Skeletal muscle tissue (tissue), 4 donors: ENCODE results near the gene KCNQ4. TPM values are rescaled to one million over a fixed set of nuclear protein-coding genes. Genes with fewer than 3 reads are reported as not detected.
A peak's percentile ranks its signal among the peaks of the same experiment; 100 is the strongest.

ENCODE experiments used
- H3K27ac ChIP-seq: one replicate; pipeline ENCODE4 v1.7.0; 2013; ENCODE audit warnings: mild to moderate bottlenecking, low read depth, low read length, inconsistent platforms
- H3K27me3 ChIP-seq, 3 donors: one replicate each; pipeline ENCODE4 v1.7.0; 2013; ENCODE audit warnings: low read length in 3 of 3; ENCODE audit not compliant: control insufficient read depth in 3 of 3, insufficient read depth in 3 of 3
- H3K36me3 ChIP-seq, 3 donors: one replicate each; pipeline ENCODE4 v1.7.0; 2013; ENCODE audit warnings: low read length in 3 of 3; ENCODE audit not compliant: control insufficient read depth in 3 of 3, insufficient read depth in 3 of 3
- H3K4me1 ChIP-seq, 3 donors: one replicate each; pipeline ENCODE4 v1.7.0; 2013; ENCODE audit warnings: low read length in 3 of 3, mild to moderate bottlenecking in 3 of 3; ENCODE audit not compliant: control insufficient read depth in 3 of 3, insufficient read depth in 3 of 3
- H3K4me3 ChIP-seq, 3 donors: one replicate each; pipeline ENCODE4 v1.7.0; 2013; ENCODE audit warnings: low read length in 3 of 3
- H3K9ac ChIP-seq, 3 donors: one replicate each; pipeline ENCODE4 v1.7.0; 2013; ENCODE audit warnings: low read length in 3 of 3, mild to moderate bottlenecking in 3 of 3, moderate library complexity in 2 of 3, low read depth in 1 of 3
- H3K9me3 ChIP-seq, 3 donors: one replicate each; pipeline ENCODE4 v1.7.0; 2013; ENCODE audit warnings: low read length in 3 of 3; ENCODE audit not compliant: control insufficient read depth in 3 of 3
- total RNA-seq: library from RNA; depleted of rRNA; stranded (reverse); fragments of >200 nt; gene quantifications from one replicate; pipeline ENCODE4 v1.2.3, GENCODE V29; 2014
- donor health status: Osteomylitis.

Gene KCNQ4
- total RNA-seq, 1 donor from 2014 or later: 4.2 TPM

DNA sequence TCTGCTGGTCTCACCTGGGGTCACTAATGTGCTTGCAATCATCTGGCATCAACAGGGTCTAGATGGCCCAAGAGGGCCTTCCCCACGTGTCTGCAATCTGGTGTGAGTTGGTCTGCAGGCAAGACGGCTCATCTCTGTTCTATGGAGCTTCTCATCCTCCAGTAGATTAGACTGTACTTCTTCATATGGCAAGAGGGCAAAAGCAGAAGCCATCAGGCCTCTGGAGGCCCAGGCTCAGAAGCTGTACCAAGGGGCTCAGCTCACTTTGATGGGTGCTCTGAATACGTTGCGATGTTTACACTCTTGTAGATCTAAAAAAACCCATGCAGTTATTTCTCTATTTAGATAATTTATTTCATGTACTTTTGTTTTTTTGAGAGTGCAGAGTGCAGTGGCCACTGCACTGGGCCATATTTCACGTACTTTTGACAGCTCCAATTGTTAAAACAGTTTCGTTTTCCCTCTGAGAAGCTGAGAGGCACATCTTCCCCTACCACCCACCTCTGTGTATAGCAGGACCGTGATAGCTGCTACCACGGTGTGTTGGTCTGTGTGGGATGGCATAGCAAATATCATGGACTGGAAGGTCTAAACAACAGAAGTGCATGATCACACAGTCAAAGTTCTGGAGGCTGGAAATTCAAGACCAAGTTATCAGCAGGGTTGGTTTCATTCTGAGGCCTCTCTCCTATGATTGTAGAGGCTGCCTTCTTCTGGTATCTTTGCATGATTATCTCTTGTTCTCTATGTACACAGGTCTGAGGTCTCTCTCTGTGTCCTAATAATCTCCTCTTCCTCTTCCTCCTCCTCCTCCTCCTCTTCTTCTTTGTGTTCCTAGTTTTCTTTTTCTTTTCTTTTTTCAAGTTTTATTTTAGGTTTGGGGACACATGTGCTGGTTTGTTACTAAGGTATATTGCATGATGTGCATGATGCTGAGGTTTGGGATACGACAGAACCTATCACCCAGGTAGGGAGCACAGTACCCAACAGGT lies 61.6 kb downstream of the KCNQ4 start:
- no peak overlapping the region for H3K27ac ChIP-seq
- no peak overlapping the region for H3K9ac ChIP-seq
- H3K4me3 ChIP-seq: no peak overlapping the region
- no peaks in the 10 kb centered on the region for H3K36me3 ChIP-seq
- no peaks in the 10 kb centered on the region for H3K27me3 ChIP-seq
- H3K9me3 ChIP-seq: peaks cover 0 to 4% (median 0%) of the 10 kb centered on the region in 3 donors
- peaks cover 0 to 4% (median 3%) of the 10 kb centered on the region in 3 donors for H3K4me1 ChIP-seq

DNA sequence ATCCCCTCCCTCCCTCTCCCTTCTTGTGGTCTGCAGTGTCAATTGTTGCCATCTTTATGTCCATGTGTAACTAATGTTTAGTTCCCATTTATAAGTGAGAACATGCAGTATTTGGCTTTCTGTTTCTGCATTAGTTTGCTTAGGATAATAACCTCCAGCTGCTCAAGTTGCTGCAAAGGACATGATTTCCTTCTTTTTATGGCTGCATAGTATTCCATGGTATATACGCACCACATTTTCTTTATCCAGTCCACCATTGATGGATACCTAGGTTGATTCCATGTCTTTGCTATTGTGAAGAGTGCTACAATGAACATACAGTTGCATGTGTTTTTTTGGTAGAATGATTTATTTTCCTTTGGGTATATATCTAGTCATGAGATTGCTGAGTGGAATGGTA lies 62.3 kb downstream of the KCNQ4 start:
- Histone ChIP-seq H3K27ac (no peak overlapping the region), H3K9ac (no peak overlapping the region), H3K4me3 (no peak overlapping the region), H3K4me1 (peaks cover 0 to 4% (median 3%) of the 10 kb centered on the region in 3 donors), H3K9me3 (peaks cover 0 to 4% (median 0%) of the 10 kb centered on the region in 3 donors), H3K27me3 (no peaks in the 10 kb centered on the region), H3K36me3 (no peaks in the 10 kb centered on the region)

DNA sequence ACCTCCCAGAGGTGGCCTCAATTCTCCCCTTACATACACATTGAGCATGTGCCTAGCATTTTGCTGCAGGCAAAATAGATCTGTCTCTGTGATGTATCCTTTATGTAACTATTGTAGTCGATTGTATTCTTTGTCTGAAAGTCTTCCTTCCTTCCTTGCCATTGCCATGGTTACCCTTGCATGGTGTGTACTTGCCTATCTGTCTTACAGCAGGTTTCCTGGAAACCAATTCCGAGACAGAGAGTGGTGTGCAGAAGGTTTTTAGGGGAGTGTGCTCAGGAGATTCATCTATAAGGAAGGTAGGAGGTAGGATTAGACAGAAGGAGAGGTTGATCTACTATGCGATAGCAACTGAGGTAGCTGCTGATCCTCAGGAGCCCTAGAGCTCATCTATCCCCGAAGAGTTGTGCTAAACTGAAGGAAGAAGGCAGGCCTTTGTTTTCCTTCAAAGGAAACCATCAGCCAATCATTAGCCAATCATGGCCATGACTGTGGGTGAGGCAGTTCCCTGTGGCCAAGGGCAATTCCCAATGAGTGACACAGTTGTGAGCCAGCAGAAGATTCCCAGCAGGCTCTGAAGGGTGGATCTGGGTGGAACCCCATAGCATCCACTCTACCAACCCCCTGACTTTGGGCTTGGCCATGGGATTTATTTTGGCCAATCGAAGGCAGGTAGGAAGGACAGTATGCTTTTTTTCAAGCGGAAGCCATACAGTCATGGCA lies 63.6 kb downstream of the KCNQ4 start:
- H3K27ac ChIP-seq: no peak overlapping the region
- peaks cover 0 to 4% (median 3%) of the 10 kb centered on the region in 3 donors for H3K4me1 ChIP-seq
- peaks cover 0 to 4% (median 0%) of the 10 kb centered on the region in 3 donors for H3K9me3 ChIP-seq
- H3K27me3 ChIP-seq: no peaks in the 10 kb centered on the region
- no peaks in the 10 kb centered on the region for H3K36me3 ChIP-seq
- H3K9ac ChIP-seq: no peak overlapping the region
- no peak overlapping the region for H3K4me3 ChIP-seq

DNA sequence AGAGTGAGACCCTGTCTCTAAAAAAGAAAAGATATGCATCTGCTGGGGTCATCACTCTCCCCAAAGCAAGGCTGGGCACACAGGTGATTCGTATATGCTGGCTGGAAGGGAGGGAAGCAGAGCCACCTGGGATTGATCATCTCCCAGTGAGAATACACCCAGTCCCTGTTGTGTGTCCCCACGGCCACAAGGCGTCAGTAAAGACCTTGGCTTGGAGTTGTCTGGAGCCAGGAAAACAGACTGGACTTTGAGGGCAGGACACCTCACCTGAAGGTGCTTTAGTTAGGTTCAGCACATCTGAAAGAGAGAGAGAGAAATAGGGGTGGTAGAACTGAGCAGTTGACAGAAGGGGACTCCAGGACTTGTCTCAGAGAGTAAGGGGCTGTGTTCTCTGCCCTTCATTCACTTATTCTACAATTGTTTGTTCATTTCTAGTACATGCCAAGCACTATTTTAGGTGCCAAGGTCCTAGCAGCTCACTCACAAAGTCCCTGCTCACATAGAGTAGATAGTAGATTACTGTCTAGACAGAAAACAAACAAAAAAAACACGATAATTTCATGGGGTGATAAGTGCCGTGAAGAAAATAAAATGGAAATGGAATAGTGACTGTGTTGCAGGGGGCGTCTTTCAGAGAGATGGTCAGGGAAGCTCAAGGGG lies 65.1 kb downstream of the KCNQ4 start:
- H3K27me3 ChIP-seq: no peaks in the 10 kb centered on the region
- peaks cover 0 to 4% (median 3%) of the 10 kb centered on the region in 3 donors for H3K4me1 ChIP-seq
- no peaks in the 10 kb centered on the region for H3K36me3 ChIP-seq
- no peak overlapping the region for H3K27ac ChIP-seq
- H3K9me3 ChIP-seq: no peaks in the 10 kb centered on the region
- H3K4me3 ChIP-seq: no peak overlapping the region
- H3K9ac ChIP-seq: no peak overlapping the region

DNA sequence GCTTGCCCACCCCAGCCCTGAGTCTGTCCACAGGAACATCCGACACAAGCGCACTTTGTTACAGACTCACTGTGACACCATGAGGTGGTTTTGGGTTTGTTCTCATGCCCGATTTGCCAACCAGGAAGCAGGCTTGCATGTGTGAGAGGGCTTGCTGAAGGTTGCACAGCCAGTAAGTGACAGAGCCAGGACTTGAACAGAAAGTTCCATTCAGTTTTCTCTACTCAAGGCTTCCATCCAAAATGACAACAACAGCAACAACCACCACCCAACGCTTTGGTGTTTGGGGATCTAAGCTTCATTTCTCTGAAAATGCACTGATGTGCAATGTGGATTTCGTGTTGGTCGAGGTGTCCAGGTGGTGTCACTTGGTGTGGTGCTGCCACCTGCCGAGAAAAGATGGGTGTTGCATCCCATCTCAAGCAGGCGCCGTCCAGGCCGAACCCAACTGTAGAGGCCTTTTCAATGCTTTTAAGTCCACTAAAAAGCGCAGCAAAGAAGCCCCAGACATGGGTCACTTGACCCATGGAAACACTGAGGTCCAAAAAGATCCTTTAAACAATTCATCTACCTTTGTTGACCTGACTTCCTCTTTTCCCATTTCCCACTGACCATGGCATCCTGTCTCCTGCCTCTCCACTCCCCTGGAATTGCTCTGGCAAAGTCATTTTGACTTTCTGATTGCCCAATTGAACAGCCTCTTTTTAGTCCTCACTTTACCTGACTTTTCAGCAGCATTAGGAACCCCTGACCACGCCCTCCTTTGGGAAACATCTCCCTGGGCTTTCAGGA lies 66.4 kb downstream of the KCNQ4 start:
- Histone ChIP-seq H3K27ac (no peak overlapping the region), H3K9me3 (no peaks in the 10 kb centered on the region), H3K27me3 (no peaks in the 10 kb centered on the region), H3K4me3 (no peak overlapping the region), H3K9ac (no peak overlapping the region), H3K36me3 (no peaks in the 10 kb centered on the region), H3K4me1 (peaks cover 0 to 4% (median 3%) of the 10 kb centered on the region in 3 donors)

DNA sequence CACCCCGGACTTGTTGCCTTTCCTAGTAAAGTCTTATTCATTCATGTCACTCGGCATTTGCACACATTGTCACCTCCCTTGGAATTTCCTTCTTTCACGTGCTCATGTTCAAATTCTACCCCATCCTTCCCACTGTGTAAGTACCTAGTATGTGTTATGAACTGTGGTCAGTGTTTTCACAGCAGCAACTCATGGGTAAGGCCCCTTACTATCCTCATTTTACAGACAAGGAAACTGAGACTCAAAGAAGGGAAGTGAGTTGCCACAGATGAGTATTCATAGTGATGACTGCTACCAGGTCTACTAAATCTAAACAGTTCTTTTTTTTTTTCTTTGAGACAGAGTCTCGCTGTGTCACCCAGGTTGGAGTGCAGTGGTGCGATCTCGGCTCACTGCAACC lies 68.1 kb downstream of the KCNQ4 start:
- H3K9ac ChIP-seq: no peak overlapping the region
- H3K27me3 ChIP-seq: no peaks in the 10 kb centered on the region
- H3K27ac ChIP-seq: no peak overlapping the region
- peaks cover 0 to 4% (median 3%) of the 10 kb centered on the region in 3 donors for H3K4me1 ChIP-seq
- no peak overlapping the region for H3K4me3 ChIP-seq
- no peaks in the 10 kb centered on the region for H3K9me3 ChIP-seq
- H3K36me3 ChIP-seq: no peaks in the 10 kb centered on the region

DNA sequence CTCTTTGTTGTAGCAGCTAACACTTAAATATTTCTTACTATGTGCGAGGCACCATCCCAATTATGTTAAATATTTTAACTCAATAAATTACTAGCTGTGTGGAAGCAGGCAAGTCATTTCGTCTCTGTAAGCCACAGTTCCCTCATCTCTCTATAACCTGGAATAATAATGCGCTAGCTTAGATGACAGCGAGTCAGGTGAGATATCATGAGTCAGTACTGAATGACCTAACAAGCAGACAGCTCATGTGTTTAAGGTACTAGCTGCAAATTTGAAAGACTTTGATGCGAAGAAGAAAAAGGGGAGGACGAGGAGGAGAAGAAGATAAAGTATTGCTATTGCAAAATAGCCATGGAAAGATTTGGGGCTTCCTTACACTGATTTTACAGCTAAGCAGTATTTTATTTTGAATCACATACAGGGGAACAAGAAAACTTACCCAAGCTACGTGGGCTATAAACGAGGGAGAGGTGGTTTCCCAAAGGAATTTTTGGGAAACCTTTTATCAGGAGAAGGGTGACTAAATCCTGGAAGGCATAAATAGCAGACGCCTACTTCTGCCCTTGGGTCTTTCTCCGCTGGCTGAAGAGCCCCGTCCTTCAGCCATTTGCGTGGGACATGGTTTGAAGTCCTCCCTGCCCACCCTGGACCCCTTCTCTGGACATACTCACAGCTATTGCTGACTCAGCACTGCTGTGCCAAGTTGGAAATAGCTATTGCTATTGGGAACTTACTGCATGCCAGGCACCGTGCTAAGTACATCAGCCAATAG lies 69.7 kb downstream of the KCNQ4 start:
- Histone ChIP-seq H3K4me3 (no peak overlapping the region), H3K36me3 (no peaks in the 10 kb centered on the region), H3K27ac (no peak overlapping the region), H3K27me3 (no peaks in the 10 kb centered on the region), H3K4me1 (peaks cover 3 to 10% (median 8%) of the 10 kb centered on the region in 3 donors), H3K9me3 (no peaks in the 10 kb centered on the region), H3K9ac (peak overlapping the region in 1 of 3 donors; percentile 20)

DNA sequence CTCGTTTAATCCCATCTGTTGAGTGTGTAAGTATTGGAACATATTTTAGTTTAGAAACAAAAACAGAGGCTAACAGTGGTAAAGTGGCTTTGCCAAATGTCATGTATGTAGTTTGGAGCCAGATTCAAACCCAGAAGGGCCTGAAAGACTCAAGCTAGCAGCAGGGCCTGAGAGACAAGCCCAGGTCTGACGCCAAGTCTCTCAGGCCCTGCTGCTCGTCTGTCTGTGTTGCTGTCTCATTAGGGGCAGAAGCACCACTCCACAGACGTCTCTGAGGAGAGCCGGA lies 70.2 kb downstream of the KCNQ4 start:
- H3K9me3 ChIP-seq: no peaks in the 10 kb centered on the region
- peaks cover 8 to 15% (median 8%) of the 10 kb centered on the region in 3 donors for H3K4me1 ChIP-seq
- no peak overlapping the region for H3K9ac ChIP-seq
- no peaks in the 10 kb centered on the region for H3K36me3 ChIP-seq
- no peak overlapping the region for H3K4me3 ChIP-seq
- no peak overlapping the region for H3K27ac ChIP-seq
- H3K27me3 ChIP-seq: no peaks in the 10 kb centered on the region

DNA sequence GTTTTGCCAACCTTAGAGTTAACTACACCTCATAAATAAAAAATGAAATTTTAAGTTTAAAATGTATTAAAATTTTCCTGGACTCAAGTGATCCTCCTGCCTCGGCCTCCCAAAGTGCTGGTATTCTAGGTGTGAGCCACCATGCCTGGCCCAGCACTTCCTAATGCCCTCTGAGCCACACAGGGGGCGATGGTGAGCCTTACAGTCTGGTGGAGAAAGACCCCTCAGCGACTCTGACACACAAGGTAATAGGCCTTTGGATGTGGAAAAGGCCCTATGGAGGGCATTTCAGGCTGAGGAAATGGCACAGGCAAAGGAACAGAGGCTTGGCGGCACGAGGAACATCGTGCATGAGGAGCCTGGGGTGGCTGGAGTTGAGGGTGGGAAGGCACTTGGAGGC lies 71.9 kb downstream of the KCNQ4 start:
- no peak overlapping the region for H3K4me3 ChIP-seq

More for the DNA sequence above, 71.9 kb downstream of the KCNQ4 start:
- Histone ChIP-seq H3K4me1 (peaks cover 19 to 25% (median 25%) of the 10 kb centered on the region in 3 donors), H3K27me3 (no peaks in the 10 kb centered on the region), H3K27ac (no peak overlapping the region), H3K9me3 (no peaks in the 10 kb centered on the region), H3K9ac (no peak overlapping the region), H3K36me3 (no peaks in the 10 kb centered on the region)
